Neural progenitor cell (in vitro differentiated cells): ENCODE measurements around the gene PRPF18. TPM values are rescaled to one million over a fixed set of nuclear protein-coding genes. Genes with fewer than 3 reads are reported as not detected.

ENCODE experiments used
- DNase-seq: peaks from one replicate; pipeline ENCODE4 v3.0.0-alpha.2; 2016; ENCODE audit warnings: low spot score
- H2AFZ ChIP-seq: fragments of 200-600 bp; sonication (generic); replicated peaks from 2 replicates; pipeline ENCODE4 v1.6.1; 2016; ENCODE audit warnings: antibody characterized with exemption
- H3F3A ChIP-seq: fragments of 200-600 bp; sonication (generic); 2 replicates; pipeline ENCODE4 v1.6.1; 2016; ENCODE audit warnings: antibody characterized with exemption, low read depth
- H3K27ac ChIP-seq: fragments of 200-600 bp; sonication (generic); 2 replicates; pipeline ENCODE4 v1.5.1; 2016; ENCODE audit warnings: mild to moderate bottlenecking
- H3K27me3 ChIP-seq: fragments of 200-600 bp; sonication (generic); 2 replicates; pipeline ENCODE4 v1.6.1; 2016; ENCODE audit warnings: mild to moderate bottlenecking, moderate library complexity
- H3K36me3 ChIP-seq: fragments of 200-600 bp; sonication (generic); 2 replicates; pipeline ENCODE4 v1.5.1; 2016
- H3K4me1 ChIP-seq: fragments of 200-600 bp; sonication (generic); 2 replicates; pipeline ENCODE4 v1.6.1; 2016; ENCODE audit warnings: mixed run types
- H3K4me2 ChIP-seq: fragments of 200-600 bp; sonication (generic); 2 replicates; pipeline ENCODE4 v1.6.1; 2016
- H3K4me3 ChIP-seq: fragments of 200-600 bp; sonication (generic); 2 replicates; pipeline ENCODE4 v1.5.1; 2016
- H3K79me2 ChIP-seq: fragments of 200-600 bp; sonication (generic); 2 replicates; pipeline ENCODE4 v1.6.1; 2016; ENCODE audit warnings: low read depth
- H3K9ac ChIP-seq: fragments of 200-600 bp; sonication (generic); 2 replicates; pipeline ENCODE4 v1.6.1; 2016
- H3K9me3 ChIP-seq: fragments of 200-600 bp; sonication (generic); 2 replicates; pipeline ENCODE4 v1.5.1; 2016; ENCODE audit warnings: low read depth
- H4K20me1 ChIP-seq: fragments of 200-600 bp; sonication (generic); 2 replicates; pipeline ENCODE4 v1.6.1; 2016; ENCODE audit warnings: low read depth
- H3K27ac Mint-ChIP-seq: 3 replicates; pipeline ENCODE4 v1.8.0; 2021; ENCODE audit warnings: mixed read lengths
- H3K27me3 Mint-ChIP-seq: 2 replicates; pipeline ENCODE4 v1.8.0; 2022; ENCODE audit warnings: low read depth, mild to moderate bottlenecking, inconsistent platforms, moderate library complexity, mixed read lengths; ENCODE audit not compliant: insufficient read depth
- H3K36me3 Mint-ChIP-seq: 3 replicates; pipeline ENCODE4 v1.8.0; 2021; ENCODE audit warnings: mixed read lengths
- H3K4me1 Mint-ChIP-seq: 3 replicates; pipeline ENCODE4 v1.8.0; 2021; ENCODE audit warnings: mixed read lengths
- H3K4me3 Mint-ChIP-seq: 3 replicates; pipeline ENCODE4 v1.8.0; 2021; ENCODE audit warnings: mild to moderate bottlenecking, moderate library complexity, mixed read lengths
- H3K9me3 Mint-ChIP-seq: 3 replicates; pipeline ENCODE4 v1.8.0; 2020; ENCODE audit warnings: mixed read lengths
- EZH2 ChIP-seq: fragments of 200-600 bp; sonication (generic); IDR thresholded peaks from 2 replicates; pipeline ENCODE4 v1.6.1; 2017; ENCODE audit warnings: antibody characterized with exemption, mild to moderate bottlenecking, moderate library complexity
- EZH2phosphoT487 ChIP-seq: fragments of 200-600 bp; sonication (generic); IDR thresholded peaks from 2 replicates; pipeline ENCODE4 v1.6.1; 2017; ENCODE audit warnings: antibody characterized with exemption
- total RNA-seq: library from RNA; depleted of rRNA; stranded (reverse); fragments of >200 nt; gene quantifications from 2 replicates; pipeline ENCODE4 v1.2.3, GENCODE V29; 2015; ENCODE audit warnings: low replicate concordance
- TF ChIP-seq, protein P1 (sequence below): fragments of 200-600 bp; sonication (generic); IDR thresholded peaks from 2 replicates; pipeline ENCODE4 v1.5.1; 2017; ENCODE audit warnings: antibody characterized with exemption, mild to moderate bottlenecking

Gene PRPF18
- total RNA-seq, 1 donor from 2014 or later, result 30.8 TPM

DNA sequence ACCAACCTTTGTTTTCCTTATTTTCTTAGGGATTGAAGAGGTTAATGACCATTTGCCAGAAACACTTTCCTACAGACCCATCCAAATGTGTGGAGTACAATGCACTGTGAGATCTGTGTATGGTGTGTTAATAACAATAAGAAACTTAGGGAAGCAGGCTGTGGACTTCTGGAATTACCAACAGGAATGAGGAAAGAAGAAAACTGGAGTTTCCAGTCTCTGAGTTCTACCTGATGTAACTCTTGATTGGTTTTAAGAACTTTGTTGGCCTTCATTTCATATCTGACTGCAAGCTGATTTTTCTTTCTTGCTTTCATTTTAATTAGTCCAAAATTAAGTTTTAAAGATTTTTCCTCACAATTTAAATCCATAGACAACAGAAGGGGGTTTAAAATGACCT lies 43.5 kb downstream of the PRPF18 start:
- Mint-ChIP-seq H3K4me1 (peaks cover 30% of the 10 kb centered on the region), H3K27ac (no peak overlapping the region), H3K9me3 (no peaks in the 10 kb centered on the region), H3K36me3 (peaks cover 5% of the 10 kb centered on the region), H3K27me3 (no peaks in the 10 kb centered on the region), H3K4me3 (no peak overlapping the region)
- H3F3A ChIP-seq, result no peaks in the 10 kb centered on the region
- H3K36me3 ChIP-seq, result no peaks in the 10 kb centered on the region
- H3K4me3 ChIP-seq, result no peak overlapping the region
- H3K27me3 ChIP-seq, result no peaks in the 10 kb centered on the region
- no peaks in the 10 kb centered on the region for H3K79me2 ChIP-seq
- no peak overlapping the region for H3K9ac ChIP-seq
- no peaks in the 10 kb centered on the region for H4K20me1 ChIP-seq
- peaks cover 29% of the 10 kb centered on the region for H3K4me1 ChIP-seq
- no peak overlapping the region for H3K4me2 ChIP-seq
- no peak for DNase-seq
- no peak overlapping the region for H2AFZ ChIP-seq
- H3K9me3 ChIP-seq, result no peaks in the 10 kb centered on the region
- no peak overlapping the region for H3K27ac ChIP-seq
- TF ChIP-seq, protein P1, sequence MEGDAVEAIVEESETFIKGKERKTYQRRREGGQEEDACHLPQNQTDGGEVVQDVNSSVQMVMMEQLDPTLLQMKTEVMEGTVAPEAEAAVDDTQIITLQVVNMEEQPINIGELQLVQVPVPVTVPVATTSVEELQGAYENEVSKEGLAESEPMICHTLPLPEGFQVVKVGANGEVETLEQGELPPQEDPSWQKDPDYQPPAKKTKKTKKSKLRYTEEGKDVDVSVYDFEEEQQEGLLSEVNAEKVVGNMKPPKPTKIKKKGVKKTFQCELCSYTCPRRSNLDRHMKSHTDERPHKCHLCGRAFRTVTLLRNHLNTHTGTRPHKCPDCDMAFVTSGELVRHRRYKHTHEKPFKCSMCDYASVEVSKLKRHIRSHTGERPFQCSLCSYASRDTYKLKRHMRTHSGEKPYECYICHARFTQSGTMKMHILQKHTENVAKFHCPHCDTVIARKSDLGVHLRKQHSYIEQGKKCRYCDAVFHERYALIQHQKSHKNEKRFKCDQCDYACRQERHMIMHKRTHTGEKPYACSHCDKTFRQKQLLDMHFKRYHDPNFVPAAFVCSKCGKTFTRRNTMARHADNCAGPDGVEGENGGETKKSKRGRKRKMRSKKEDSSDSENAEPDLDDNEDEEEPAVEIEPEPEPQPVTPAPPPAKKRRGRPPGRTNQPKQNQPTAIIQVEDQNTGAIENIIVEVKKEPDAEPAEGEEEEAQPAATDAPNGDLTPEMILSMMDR, result no peak
- TF ChIP-seq EZH2phosphoT487 (no peak), EZH2 (no peak)

- no peaks in the 10 kb centered on the region for H3F3A ChIP-seq
- peaks cover 29% of the 10 kb centered on the region for H3K4me1 ChIP-seq
- H3K4me3 ChIP-seq, result no peak overlapping the region
- Mint-ChIP-seq H3K27ac (no peak overlapping the region), H3K4me1 (peaks cover 30% of the 10 kb centered on the region), H3K36me3 (peaks cover 5% of the 10 kb centered on the region), H3K27me3 (no peaks in the 10 kb centered on the region), H3K4me3 (no peak overlapping the region), H3K9me3 (no peaks in the 10 kb centered on the region)
- H3K27me3 ChIP-seq, result no peaks in the 10 kb centered on the region
- H4K20me1 ChIP-seq, result no peaks in the 10 kb centered on the region
- TF ChIP-seq, protein P1, result no peak
- TF ChIP-seq EZH2phosphoT487 (no peak), EZH2 (no peak)
- no peak overlapping the region for H3K4me2 ChIP-seq
- H3K9ac ChIP-seq, result no peak overlapping the region
- H3K9me3 ChIP-seq, result no peaks in the 10 kb centered on the region
- no peak for DNase-seq
- no peaks in the 10 kb centered on the region for H3K36me3 ChIP-seq
- H3K79me2 ChIP-seq, result no peaks in the 10 kb centered on the region
- H3K27ac ChIP-seq, result no peak overlapping the region
- H2AFZ ChIP-seq, result no peak overlapping the region
These were observed 44.8 kb downstream of the PRPF18 start for GRCh38 chr10:13631594-13631993.

- Histone ChIP-seq H2AFZ (no peak overlapping the region), H3K4me2 (no peak overlapping the region), H3K27ac (no peak overlapping the region), H4K20me1 (no peaks in the 10 kb centered on the region), H3K36me3 (no peaks in the 10 kb centered on the region), H3K27me3 (no peaks in the 10 kb centered on the region), H3K79me2 (no peaks in the 10 kb centered on the region), H3K4me1 (peaks cover 22% of the 10 kb centered on the region), H3K9me3 (no peaks in the 10 kb centered on the region), H3K9ac (no peak overlapping the region), H3F3A (no peaks in the 10 kb centered on the region), H3K4me3 (no peak overlapping the region)
- H3K27ac Mint-ChIP-seq, result no peak overlapping the region
- TF ChIP-seq EZH2phosphoT487, result no peak
- no peak for TF ChIP-seq EZH2
- TF ChIP-seq, protein P1, result no peak
- no peak overlapping the region for H3K4me3 Mint-ChIP-seq
- H3K9me3 Mint-ChIP-seq, result no peaks in the 10 kb centered on the region
- no peak for DNase-seq
- H3K27me3 Mint-ChIP-seq, result no peaks in the 10 kb centered on the region
- peaks cover 30% of the 10 kb centered on the region for H3K4me1 Mint-ChIP-seq
- H3K36me3 Mint-ChIP-seq, result peaks cover 5% of the 10 kb centered on the region
These were observed 45.7 kb downstream of the PRPF18 start for GRCh38 chr10:13632440-13632839.
